HepG2 (cell line): ENCODE data around the gene MRPL36. TPM values are rescaled to one million over a fixed set of nuclear protein-coding genes. Genes with fewer than 3 reads are reported as not detected.

ENCODE experiments used
- ATAC-seq: fragments of 200-7000 bp; cut with Tn5 transposase; 3 replicates; pipeline ENCODE4 v1.9.1; 2020; ENCODE audit warnings: mild to moderate bottlenecking, moderate library complexity
- BruUV-seq: library from RNA; stranded (reverse); fragments of 400-500 nt; replicated peaks from 2 replicates; lab custom pipeline; 2021; lab: Mats Ljungman, UMichigan
- CTCF ChIA-PET: fragments of 300-600 bp; formaldehyde crosslinking; extraction: SDS; loops from one replicate; lab custom pipeline; 2021; ENCODE audit warnings: low total read pairs, inconsistent platforms, low intra/inter-chr PET ratio; lab: Yijun Ruan, JAX
- POLR2A ChIA-PET: fragments of 350-600 bp; sonication (Branson Sonifier 250); formaldehyde crosslinking; loops from one replicate; lab custom pipeline; 2020; ENCODE audit warnings: antibody characterized with exemption, inconsistent platforms; lab: Yijun Ruan, JAX
- DNase-seq: peaks from one replicate; pipeline ENCODE4 v3.0.0-alpha.2; 2015; ENCODE audit warnings: low spot score
- FAIRE-seq: peaks from 3 replicates; lab custom pipeline; 2011; peaks lifted over from hg19 to GRCh38; lab: Jason Lieb, UNC
- H2AFZ ChIP-seq: one replicate; pipeline ENCODE4 v1.6.1; 2011; ENCODE audit warnings: low read length, inconsistent platforms
- H3K27ac ChIP-seq: fragments of 300-600 bp; 3 replicates; pipeline ENCODE4 v1.8.0; 2011; ENCODE audit warnings: mixed run types, mild to moderate bottlenecking, mixed read lengths, low read length, inconsistent platforms; ENCODE audit not compliant: insufficient read depth; ENCODE audit errors: extremely low read length
- H3K27me3 ChIP-seq, 2 experiments: fragments of 200-600 bp in 1 of 2; 2 replicates in 1 of 2; 3 replicates in 1 of 2; pipeline versions ENCODE4 v1.6.0 to v1.8.0; 2011; ENCODE audit warnings: low read length in 2 of 2, mild to moderate bottlenecking in 2 of 2, moderate library complexity in 2 of 2, inconsistent platforms in 1 of 2; ENCODE audit not compliant: insufficient read depth in 2 of 2, control insufficient read depth in 1 of 2
- H3K36me3 ChIP-seq, 2 experiments: fragments of 200-600 bp in 1 of 2; replicated peaks in 1 of 2; 2 replicates in 1 of 2; 3 replicates in 1 of 2; pipeline versions ENCODE4 v1.5.1 to v1.8.0; 2011; ENCODE audit warnings: low read length in 2 of 2, inconsistent platforms in 1 of 2; ENCODE audit not compliant: insufficient read depth in 2 of 2, control insufficient read depth in 1 of 2
- H3K4me1 ChIP-seq: 2 replicates; pipeline ENCODE4 v1.5.1; 2012; ENCODE audit warnings: low read length, inconsistent platforms; ENCODE audit not compliant: insufficient read depth
- H3K4me2 ChIP-seq: 2 replicates; pipeline ENCODE4 v1.6.0; 2011; ENCODE audit warnings: low read depth, low read length, inconsistent platforms
- H3K4me3 ChIP-seq, 3 experiments: fragments of 200-600 bp in 1 of 3; sonication (generic), shearing (Covaris generic) in 1 of 3; replicated peaks in 1 of 3; 2 replicates each; pipeline ENCODE4 v1.5.1; 2011 to 2016; ENCODE audit warnings: low read length in 3 of 3, inconsistent platforms in 2 of 3, low read depth in 2 of 3, mild to moderate bottlenecking in 2 of 3, control low read depth in 1 of 3, mixed read lengths in 1 of 3; ENCODE audit not compliant: insufficient read depth in 1 of 3
- H3K79me2 ChIP-seq: one replicate; pipeline ENCODE4 v1.6.1; 2011; ENCODE audit warnings: low read length, inconsistent platforms; ENCODE audit not compliant: insufficient read depth
- H3K9ac ChIP-seq: 2 replicates; pipeline ENCODE4 v1.6.0; 2011; ENCODE audit warnings: mild to moderate bottlenecking, low read depth, low read length, inconsistent platforms; ENCODE audit not compliant: insufficient read depth
- H3K9me3 ChIP-seq: 2 replicates; pipeline ENCODE4 v1.5.1; 2012; ENCODE audit warnings: mild to moderate bottlenecking, low read length
- H4K20me1 ChIP-seq: 2 replicates; pipeline ENCODE4 v1.6.0; 2011; ENCODE audit warnings: inconsistent platforms, mild to moderate bottlenecking, low read length, moderate library complexity; ENCODE audit not compliant: insufficient read depth
- ATF7-NPFF ChIP-seq: sonication (generic); formaldehyde crosslinking; IDR thresholded peaks from 2 replicates; pipeline ENCODE4 v1.8.1; 2023; ENCODE audit warnings: mild to moderate bottlenecking, low read depth, missing genetic modification reagents, moderate library complexity
- CBX2 ChIP-seq, 2 experiments: fragments of 200-600 bp in 1 of 2; sonication (generic); formaldehyde crosslinking in 1 of 2; IDR thresholded peaks; 2 replicates each; pipeline versions ENCODE4 v1.7.0 to v1.8.1; 2018 to 2022; ENCODE audit warnings: low read depth in 2 of 2, low read length in 1 of 2, mild to moderate bottlenecking in 1 of 2, missing genetic modification reagents in 1 of 2
- DBP ChIP-seq: sonication (generic); formaldehyde crosslinking; IDR thresholded peaks from 2 replicates; pipeline ENCODE4 v1.4.0; 2020; ENCODE audit warnings: missing genetic modification reagents; ENCODE audit errors: not compliant biosample characterization
- DMTF1 ChIP-seq: sonication (generic); formaldehyde crosslinking; IDR thresholded peaks from 2 replicates; pipeline ENCODE4 v1.4.0; 2020; ENCODE audit warnings: mild to moderate bottlenecking, missing genetic modification reagents
- HCFC1 ChIP-seq: fragments of 150-350 bp; IDR thresholded peaks from 2 replicates; pipeline ENCODE4 v1.6.1; 2014; ENCODE audit warnings: low read depth, low read length
- MXD4 ChIP-seq: IDR thresholded peaks from 2 replicates; pipeline ENCODE4 v1.6.1; 2016; ENCODE audit warnings: mild to moderate bottlenecking, missing biosample characterization, missing genetic modification reagents
- NR1H2 ChIP-seq: sonication (generic); formaldehyde crosslinking; IDR thresholded peaks from 2 replicates; pipeline ENCODE4 v1.8.1; 2022; ENCODE audit warnings: low read depth, missing genetic modification reagents, borderline replicate concordance
- SALL2 ChIP-seq: sonication (generic); formaldehyde crosslinking; IDR thresholded peaks from 2 replicates; pipeline ENCODE4 v1.8.1; 2023; ENCODE audit warnings: mild to moderate bottlenecking, missing genetic modification reagents, inconsistent platforms
- SCMH1 ChIP-seq: sonication (generic); formaldehyde crosslinking; IDR thresholded peaks from 2 replicates; pipeline ENCODE4 v1.9.0; 2021; ENCODE audit warnings: missing genetic modification reagents, mild to moderate bottlenecking, borderline replicate concordance
- SKI ChIP-seq: fragments of 450-650 bp; IDR thresholded peaks from one replicate; pipeline ENCODE4 v1.6.1; 2018; ENCODE audit warnings: mild to moderate bottlenecking; ENCODE audit not compliant: partially characterized antibody
- SMARCC2 ChIP-seq: fragments of 450-650 bp; IDR thresholded peaks from 2 replicates; pipeline ENCODE4 v1.6.1; 2017; ENCODE audit warnings: antibody characterized with exemption, mild to moderate bottlenecking
- SP2 ChIP-seq: sonication (generic); formaldehyde crosslinking; IDR thresholded peaks from 2 replicates; pipeline ENCODE4 v1.5.1; 2020; ENCODE audit warnings: mild to moderate bottlenecking, missing genetic modification reagents
- TGIF2 ChIP-seq: IDR thresholded peaks from 2 replicates; pipeline ENCODE4 v1.6.1; 2016; ENCODE audit warnings: control low read depth, missing compliant biosample characterization
- TSC22D2 ChIP-seq: sonication (generic); formaldehyde crosslinking; IDR thresholded peaks from 2 replicates; pipeline ENCODE4 v1.5.1; 2020; ENCODE audit warnings: missing genetic modification reagents, mild to moderate bottlenecking, borderline replicate concordance
- ZNF567 ChIP-seq: sonication (generic); formaldehyde crosslinking; IDR thresholded peaks from 2 replicates; pipeline ENCODE4 v1.8.1; 2023; ENCODE audit warnings: mild to moderate bottlenecking, missing genetic modification reagents, borderline replicate concordance
- WGBS: methylation state at CpG from one replicate; pipeline ENCODE4 v1.1.6; 2017; ENCODE audit warnings: low lambda C conversion rate; 5-methylcytosine and 5-hydroxymethylcytosine counted together
- in situ Hi-C: cut with HindIII; loops from 2 replicates; pipeline ENCODE4 v1.10.0; 2017; ENCODE audit warnings: low pct_unique_long_range_greater_than_20kb; ENCODE audit not compliant: extremely low pct_ligation_motif_present
- intact Hi-C: fragments of 100-400 bp; cut with micrococcal nuclease; formaldehyde crosslinking; loops from one replicate; pipeline ENCODE4 v1.10.0; 2022; ENCODE audit not compliant: unreplicated experiment
- polyA plus RNA-seq, 8 experiments: library from polyadenylated mRNA; depleted of rRNA in 3 of 8; stranded (reverse) in 7 of 8; unstranded in 1 of 8; fragments of >200 nt; fragmentation: Illumina TruSeq in 4 of 8; extraction: Trizol in 4 of 8; gene quantifications; 2 replicates each; pipeline versions ENCODE4 v1.2.1 to v1.2.3, GENCODE V29; 2011 to 2016; ENCODE audit warnings: low read depth in 4 of 8, missing spikeins in 1 of 8, mixed read lengths in 1 of 8; ENCODE audit not compliant: insufficient read depth in 1 of 8
- total RNA-seq, 5 experiments: library from RNA; depleted of rRNA; stranded (reverse); fragments of >200 nt; fragmentation: Illumina TruSeq; extraction: Trizol; gene quantifications; 2 replicates each; pipeline ENCODE4 v1.2.3, GENCODE V29; 2016; ENCODE audit warnings: low read depth in 1 of 5
- TF ChIP-seq, protein P1 (sequence below), 2 experiments: sonication (generic) in 1 of 2; formaldehyde crosslinking in 1 of 2; IDR thresholded peaks; 2 replicates each; pipeline versions ENCODE4 v1.4.0 to v1.6.1; 2016 to 2020; ENCODE audit warnings: borderline replicate concordance in 1 of 2, low read depth in 1 of 2, mild to moderate bottlenecking in 1 of 2, missing genetic modification reagents in 1 of 2

MRPL36 gene
- total and polyA plus RNA-seq, 2 of the 13 experiments (the other 11 are each of a cell fraction or from before 2014, with no cell fraction given) = 71.3 to 113 TPM

- in situ Hi-C loops = no loop called here
- no peak for DNase-seq
- TF ChIP-seq DBP (no peak), SALL2 (no peak), ATF7-NPFF (CRISPR knock-in tag) (no peak), MXD4 (CRISPR knock-in tag) (no peak), SCMH1 (CRISPR knock-in tag) (no peak), NR1H2 (CRISPR knock-in tag) (no peak), SKI (no peak), HCFC1 (no peak), TSC22D2 (CRISPR knock-in tag) (no peak), TGIF2 (CRISPR knock-in tag) (no peak), CBX2 (IDR thresholded peaks at IDR 0.05; ENCODE audit: low read depth, low read length) (no peak), CBX2 (CRISPR knock-in tag; IDR thresholded peaks at IDR 0.05; ENCODE audit: low read depth) (no peak), ZNF567 (CRISPR knock-in tag) (no peak), DMTF1 (CRISPR knock-in tag) (no peak), SMARCC2 (no peak), SP2 (CRISPR knock-in tag) (no peak)
- TF ChIP-seq, protein P1, sequence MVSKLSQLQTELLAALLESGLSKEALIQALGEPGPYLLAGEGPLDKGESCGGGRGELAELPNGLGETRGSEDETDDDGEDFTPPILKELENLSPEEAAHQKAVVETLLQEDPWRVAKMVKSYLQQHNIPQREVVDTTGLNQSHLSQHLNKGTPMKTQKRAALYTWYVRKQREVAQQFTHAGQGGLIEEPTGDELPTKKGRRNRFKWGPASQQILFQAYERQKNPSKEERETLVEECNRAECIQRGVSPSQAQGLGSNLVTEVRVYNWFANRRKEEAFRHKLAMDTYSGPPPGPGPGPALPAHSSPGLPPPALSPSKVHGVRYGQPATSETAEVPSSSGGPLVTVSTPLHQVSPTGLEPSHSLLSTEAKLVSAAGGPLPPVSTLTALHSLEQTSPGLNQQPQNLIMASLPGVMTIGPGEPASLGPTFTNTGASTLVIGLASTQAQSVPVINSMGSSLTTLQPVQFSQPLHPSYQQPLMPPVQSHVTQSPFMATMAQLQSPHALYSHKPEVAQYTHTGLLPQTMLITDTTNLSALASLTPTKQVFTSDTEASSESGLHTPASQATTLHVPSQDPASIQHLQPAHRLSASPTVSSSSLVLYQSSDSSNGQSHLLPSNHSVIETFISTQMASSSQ (IDR thresholded peaks at IDR 0.05; ENCODE audit: low read depth) = no peak
- TF ChIP-seq, protein P1 (CRISPR knock-in tag; IDR thresholded peaks at IDR 0.05; ENCODE audit: borderline replicate concordance) = no peak
These were observed 28.2 kb downstream of the MRPL36 start for GRCh38 chr5:1771149-1772065.

More at GRCh38 chr5:1771149-1772065, 28.2 kb downstream of the MRPL36 start:
- intact Hi-C loops = no loop called here
- H3K9me3 ChIP-seq = no peaks in the 10 kb centered on the region
- no peak overlapping the region for H3K4me2 ChIP-seq
- FAIRE-seq (no peak), ATAC-seq (no peak)
- BruUV-seq = no TSS peak
- H3K79me2 ChIP-seq = no peaks in the 10 kb centered on the region
- CTCF ChIA-PET = no interaction called here
- H3K4me3 ChIP-seq = no peak overlapping the region
- POLR2A ChIA-PET = no interaction called here
- H3K27me3 ChIP-seq = peaks cover 2 to 48% of the 10 kb centered on the region in 2 experiments; a peak in 4 of 5 replicates
- WGBS = 0% methylated on average over 6 of the region's 20 CpGs
- H3K27ac ChIP-seq = no peak overlapping the region
- H2AFZ ChIP-seq = no peak overlapping the region
- no peaks in the 10 kb centered on the region for H3K36me3 ChIP-seq
- no peaks in the 10 kb centered on the region for H3K4me1 ChIP-seq
- H4K20me1 ChIP-seq = no peaks in the 10 kb centered on the region
- no peak overlapping the region for H3K9ac ChIP-seq
